ENCODE measurements around the gene KRT71.

- TF ChIP-seq, protein P1, sequence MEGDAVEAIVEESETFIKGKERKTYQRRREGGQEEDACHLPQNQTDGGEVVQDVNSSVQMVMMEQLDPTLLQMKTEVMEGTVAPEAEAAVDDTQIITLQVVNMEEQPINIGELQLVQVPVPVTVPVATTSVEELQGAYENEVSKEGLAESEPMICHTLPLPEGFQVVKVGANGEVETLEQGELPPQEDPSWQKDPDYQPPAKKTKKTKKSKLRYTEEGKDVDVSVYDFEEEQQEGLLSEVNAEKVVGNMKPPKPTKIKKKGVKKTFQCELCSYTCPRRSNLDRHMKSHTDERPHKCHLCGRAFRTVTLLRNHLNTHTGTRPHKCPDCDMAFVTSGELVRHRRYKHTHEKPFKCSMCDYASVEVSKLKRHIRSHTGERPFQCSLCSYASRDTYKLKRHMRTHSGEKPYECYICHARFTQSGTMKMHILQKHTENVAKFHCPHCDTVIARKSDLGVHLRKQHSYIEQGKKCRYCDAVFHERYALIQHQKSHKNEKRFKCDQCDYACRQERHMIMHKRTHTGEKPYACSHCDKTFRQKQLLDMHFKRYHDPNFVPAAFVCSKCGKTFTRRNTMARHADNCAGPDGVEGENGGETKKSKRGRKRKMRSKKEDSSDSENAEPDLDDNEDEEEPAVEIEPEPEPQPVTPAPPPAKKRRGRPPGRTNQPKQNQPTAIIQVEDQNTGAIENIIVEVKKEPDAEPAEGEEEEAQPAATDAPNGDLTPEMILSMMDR (IDR thresholded peaks at IDR 0.05; ENCODE audit: low read length) = no peak
- no peak for TF ChIP-seq EZH2 (IDR thresholded peaks at IDR 0.05; ENCODE audit: borderline replicate concordance, low read length)
Observed at GRCh38 chr12:52519387-52519703, 33.6 kb downstream of the KRT71 start.

Data from OCI-LY1 (cell line).